HG02943 (cell line): Measurements from ENCODE around the gene CXCR5.

Experiments
- ATAC-seq: cut with Tn5 transposase; IDR thresholded peaks from one replicate; pipeline ENCODE4 v1.9.1; 2021; ENCODE audit warnings: mild to moderate bottlenecking, low read depth, moderate library complexity; ENCODE audit not compliant: unreplicated experiment

CXCR5 gene

GRCh38 chr11:118896921-118897591 is 13.4 kb downstream of the CXCR5 start:
- ATAC-seq: no peak

- ATAC-seq: no peak
Measured at GRCh38 chr11:118897721-118898310, 14.1 kb downstream of the CXCR5 start.

- ATAC-seq: no peak
Measured at GRCh38 chr11:118898400-118899295, 15.0 kb downstream of the CXCR5 start.

DNA sequence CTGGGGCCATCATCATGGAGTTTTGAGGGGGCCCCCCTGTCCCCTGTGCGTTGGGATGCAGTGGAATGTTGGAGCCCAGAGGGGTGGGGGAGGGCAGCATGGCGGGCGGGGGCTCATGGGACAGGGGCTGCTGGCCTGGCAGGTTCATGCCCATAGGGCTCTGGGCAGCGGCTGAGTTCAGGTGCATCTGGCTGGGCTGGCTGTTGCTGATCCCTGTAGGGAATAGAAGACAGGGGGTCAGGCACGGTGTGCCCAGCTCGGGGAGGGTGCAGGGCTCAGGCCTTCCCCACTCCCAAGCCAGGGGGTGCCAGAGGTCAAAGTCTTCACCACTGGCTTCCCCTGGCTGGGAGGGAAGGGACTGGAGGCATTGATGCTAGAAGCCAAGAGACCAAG is 15.6 kb downstream of the CXCR5 start:
- no peak for ATAC-seq

DNA sequence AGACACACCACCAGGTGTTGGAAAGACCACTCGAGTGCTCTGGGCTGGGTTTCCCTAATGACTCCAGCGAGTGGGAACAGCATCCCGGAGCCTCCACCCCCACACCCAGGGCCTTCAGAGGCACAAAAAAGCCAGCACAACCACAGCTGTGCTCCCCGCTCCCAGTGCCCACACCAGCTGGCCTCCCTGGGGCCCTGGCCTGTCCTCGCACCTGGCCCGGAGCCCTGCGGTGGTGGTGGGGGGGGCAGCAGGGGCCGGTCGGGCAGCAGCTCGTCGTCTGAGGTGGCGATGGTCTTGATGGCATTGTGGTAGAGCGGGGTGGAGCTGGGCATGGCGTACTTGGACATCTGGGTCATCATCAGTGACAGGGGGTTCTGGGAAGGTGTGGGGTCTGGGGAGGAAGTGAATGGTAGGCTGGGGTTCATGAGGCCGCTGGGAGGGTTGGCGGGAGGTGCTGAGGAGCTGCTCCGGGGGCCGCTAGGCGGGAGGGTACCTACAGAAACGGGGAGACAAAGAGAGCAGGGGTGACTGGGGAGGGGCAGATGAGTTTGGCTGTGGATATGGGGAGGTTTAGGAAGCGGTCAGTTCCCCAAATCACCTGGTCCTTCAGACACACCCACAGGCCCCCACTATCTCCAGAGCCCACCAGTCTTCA is 16.1 kb downstream of the CXCR5 start:
- no peak for ATAC-seq

- ATAC-seq: no peak
Measured at GRCh38 chr11:118900535-118901384, 17.1 kb downstream of the CXCR5 start.

- ATAC-seq: no peak
Measured at GRCh38 chr11:118901494-118902335, 18.0 kb downstream of the CXCR5 start.

GRCh38 chr11:118902336-118903203 is 18.9 kb downstream of the CXCR5 start:
- no peak for ATAC-seq

DNA sequence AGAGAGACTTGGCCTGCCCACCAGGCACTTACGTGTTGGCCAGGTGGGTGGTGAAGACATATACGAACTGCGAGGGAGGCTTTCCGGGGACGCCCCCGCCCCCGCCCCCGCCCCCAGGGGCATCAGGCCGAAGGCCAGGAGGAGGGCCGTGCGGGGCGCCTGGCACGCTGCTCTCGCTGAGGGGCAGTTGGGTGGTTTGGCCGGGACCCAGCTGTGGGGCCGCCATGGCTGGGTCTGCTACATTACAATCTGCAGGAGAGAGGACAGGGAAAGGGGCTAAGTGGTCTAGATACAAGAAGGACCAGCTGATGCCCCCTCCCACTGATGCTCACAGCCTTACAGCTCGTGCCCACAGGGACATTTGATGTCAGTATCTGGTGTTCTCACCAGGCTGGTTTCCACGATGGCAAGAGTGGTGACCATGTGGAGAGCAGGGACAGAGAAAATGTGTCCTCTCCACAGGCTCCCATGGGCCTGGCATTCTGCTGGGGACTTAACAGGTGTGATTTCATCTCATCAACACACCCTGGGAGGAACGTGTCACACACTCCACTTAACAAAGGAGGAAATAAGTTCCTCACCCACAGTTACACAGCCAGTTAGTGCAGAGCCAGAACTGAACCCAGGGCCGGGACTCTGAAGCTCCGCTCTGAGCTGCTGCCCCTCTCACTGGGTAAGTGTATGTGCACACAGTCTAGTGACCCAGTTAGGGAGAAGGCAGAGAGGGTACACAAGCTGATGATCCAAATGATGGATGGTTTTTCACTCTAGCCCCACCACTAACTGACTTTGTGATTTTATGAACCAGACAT is 19.7 kb downstream of the CXCR5 start:
- ATAC-seq: no peak

GRCh38 chr11:118907051-118908042 is 23.7 kb downstream of the CXCR5 start:
- ATAC-seq: no peak

DNA sequence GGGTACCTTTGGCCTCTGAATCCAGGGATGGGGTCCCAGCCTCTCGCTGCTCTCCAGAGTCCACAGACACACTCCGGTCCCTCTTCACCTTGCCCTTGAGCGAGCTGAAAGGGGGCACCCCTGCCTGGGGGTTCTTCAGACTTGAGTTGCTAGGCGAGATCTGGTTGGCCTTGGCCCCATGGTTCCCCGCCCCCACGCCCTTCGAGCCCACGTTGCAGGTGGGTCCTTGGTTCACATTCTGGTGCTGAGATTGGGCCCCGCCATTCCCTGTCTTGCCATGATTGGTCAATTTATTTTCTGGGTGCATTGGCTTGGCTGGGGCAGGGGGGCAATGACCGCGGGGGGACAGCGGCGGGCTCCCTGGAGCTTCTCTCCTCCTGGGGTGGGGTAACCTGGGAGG is 24.6 kb downstream of the CXCR5 start:
- ATAC-seq: no peak

GRCh38 chr11:118908901-118909618 is 25.4 kb downstream of the CXCR5 start:
- ATAC-seq: no peak

- no peak for ATAC-seq
Measured at GRCh38 chr11:118909619-118910308, 26.1 kb downstream of the CXCR5 start.

GRCh38 chr11:118910309-118911112 is 26.8 kb downstream of the CXCR5 start:
- no peak for ATAC-seq
